HepG2 (cell line): ENCODE results near the gene COLQ.

ENCODE experiments used
- EP300 ChIP-seq, 3 experiments: sonication (generic) in 1 of 3; formaldehyde crosslinking in 1 of 3; IDR thresholded peaks; 2 replicates each; pipeline versions ENCODE4 v1.5.1 to v1.6.1; 2011 to 2020; ENCODE audit warnings: low read depth in 2 of 3, low read length in 2 of 3, borderline replicate concordance in 1 of 3, improper control_type of control experiment in 1 of 3, mild to moderate bottlenecking in 1 of 3, missing genetic modification reagents in 1 of 3, moderate library complexity in 1 of 3
- FOXM1 ChIP-seq: sonication (generic); formaldehyde crosslinking; IDR thresholded peaks from 2 replicates; pipeline ENCODE4 v1.5.0; 2020; ENCODE audit warnings: missing genetic modification reagents
- FOXO1 ChIP-seq: sonication (generic); formaldehyde crosslinking; IDR thresholded peaks from 2 replicates; pipeline ENCODE4 v1.4.0; 2020; ENCODE audit warnings: missing genetic modification reagents
- NFKB2 ChIP-seq: sonication (generic); formaldehyde crosslinking; IDR thresholded peaks from 2 replicates; pipeline ENCODE4 v1.4.0; 2020; ENCODE audit warnings: missing genetic modification reagents, borderline replicate concordance
- YY1 ChIP-seq: IDR thresholded peaks from 2 replicates; pipeline ENCODE4 v1.6.1; 2011; ENCODE audit warnings: low read length, low read depth, moderate library complexity, mild to moderate bottlenecking; ENCODE audit not compliant: insufficient read depth, insufficient replicate concordance
- ZNF232 ChIP-seq: sonication (generic); formaldehyde crosslinking; IDR thresholded peaks from 2 replicates; pipeline ENCODE4 v1.4.0; 2020; ENCODE audit warnings: missing genetic modification reagents, borderline replicate concordance
- ZNF619 ChIP-seq: sonication (generic); formaldehyde crosslinking; IDR thresholded peaks from 2 replicates; pipeline ENCODE4 v1.4.0; 2020; ENCODE audit warnings: mild to moderate bottlenecking, missing genetic modification reagents
- TF ChIP-seq, protein P1 (sequence below), 2 experiments: IDR thresholded peaks; 2 replicates each; pipeline ENCODE4 v1.6.1; 2011 to 2012; ENCODE audit warnings: low read length in 2 of 2, borderline replicate concordance in 1 of 2, low read depth in 1 of 2, mild to moderate bottlenecking in 1 of 2, moderate library complexity in 1 of 2
- TF ChIP-seq, protein P2 (sequence below): sonication (generic); formaldehyde crosslinking; IDR thresholded peaks from 2 replicates; pipeline ENCODE4 v1.5.0; 2020; ENCODE audit warnings: mild to moderate bottlenecking, missing genetic modification reagents, moderate library complexity

DNA sequence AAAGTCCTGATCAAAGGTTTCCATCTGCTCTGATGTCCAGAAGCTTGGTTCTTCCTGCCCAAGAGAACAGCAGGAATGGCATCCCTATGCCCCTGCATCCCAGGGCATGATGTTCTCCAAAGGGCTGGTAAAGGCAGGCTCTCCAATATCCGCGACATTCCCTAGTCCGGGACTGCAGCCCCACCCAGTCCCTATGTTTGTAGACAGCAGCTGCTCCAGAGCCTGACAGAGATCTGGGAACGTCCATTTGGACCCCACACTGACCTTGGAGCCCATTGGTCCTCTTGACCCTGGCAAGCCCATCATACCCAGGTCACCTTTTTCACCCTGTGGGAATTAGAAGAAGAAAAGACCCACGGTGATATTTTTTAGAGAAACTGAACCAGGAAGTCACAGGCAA is 46.3 kb downstream of the COLQ start:
- TF ChIP-seq YY1 (no peak), FOXO1 (CRISPR knock-in tag) (no peak), FOXM1 (CRISPR knock-in tag) (no peak), NFKB2 (CRISPR knock-in tag) (no peak), ZNF619 (CRISPR knock-in tag) (no peak), EP300 (IDR thresholded peaks at IDR 0.05; ENCODE audit: low read depth in 2 of 2, low read length in 2 of 2) (no peak), EP300 (CRISPR knock-in tag; IDR thresholded peaks at IDR 0.05; ENCODE audit: borderline replicate concordance) (no peak), ZNF232 (no peak)
- TF ChIP-seq, protein P1, sequence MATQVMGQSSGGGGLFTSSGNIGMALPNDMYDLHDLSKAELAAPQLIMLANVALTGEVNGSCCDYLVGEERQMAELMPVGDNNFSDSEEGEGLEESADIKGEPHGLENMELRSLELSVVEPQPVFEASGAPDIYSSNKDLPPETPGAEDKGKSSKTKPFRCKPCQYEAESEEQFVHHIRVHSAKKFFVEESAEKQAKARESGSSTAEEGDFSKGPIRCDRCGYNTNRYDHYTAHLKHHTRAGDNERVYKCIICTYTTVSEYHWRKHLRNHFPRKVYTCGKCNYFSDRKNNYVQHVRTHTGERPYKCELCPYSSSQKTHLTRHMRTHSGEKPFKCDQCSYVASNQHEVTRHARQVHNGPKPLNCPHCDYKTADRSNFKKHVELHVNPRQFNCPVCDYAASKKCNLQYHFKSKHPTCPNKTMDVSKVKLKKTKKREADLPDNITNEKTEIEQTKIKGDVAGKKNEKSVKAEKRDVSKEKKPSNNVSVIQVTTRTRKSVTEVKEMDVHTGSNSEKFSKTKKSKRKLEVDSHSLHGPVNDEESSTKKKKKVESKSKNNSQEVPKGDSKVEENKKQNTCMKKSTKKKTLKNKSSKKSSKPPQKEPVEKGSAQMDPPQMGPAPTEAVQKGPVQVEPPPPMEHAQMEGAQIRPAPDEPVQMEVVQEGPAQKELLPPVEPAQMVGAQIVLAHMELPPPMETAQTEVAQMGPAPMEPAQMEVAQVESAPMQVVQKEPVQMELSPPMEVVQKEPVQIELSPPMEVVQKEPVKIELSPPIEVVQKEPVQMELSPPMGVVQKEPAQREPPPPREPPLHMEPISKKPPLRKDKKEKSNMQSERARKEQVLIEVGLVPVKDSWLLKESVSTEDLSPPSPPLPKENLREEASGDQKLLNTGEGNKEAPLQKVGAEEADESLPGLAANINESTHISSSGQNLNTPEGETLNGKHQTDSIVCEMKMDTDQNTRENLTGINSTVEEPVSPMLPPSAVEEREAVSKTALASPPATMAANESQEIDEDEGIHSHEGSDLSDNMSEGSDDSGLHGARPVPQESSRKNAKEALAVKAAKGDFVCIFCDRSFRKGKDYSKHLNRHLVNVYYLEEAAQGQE (IDR thresholded peaks at IDR 0.05; ENCODE audit: borderline replicate concordance in 1 of 2, low read depth in 1 of 2, low read length in 2 of 2): no peak
- TF ChIP-seq, protein P2, sequence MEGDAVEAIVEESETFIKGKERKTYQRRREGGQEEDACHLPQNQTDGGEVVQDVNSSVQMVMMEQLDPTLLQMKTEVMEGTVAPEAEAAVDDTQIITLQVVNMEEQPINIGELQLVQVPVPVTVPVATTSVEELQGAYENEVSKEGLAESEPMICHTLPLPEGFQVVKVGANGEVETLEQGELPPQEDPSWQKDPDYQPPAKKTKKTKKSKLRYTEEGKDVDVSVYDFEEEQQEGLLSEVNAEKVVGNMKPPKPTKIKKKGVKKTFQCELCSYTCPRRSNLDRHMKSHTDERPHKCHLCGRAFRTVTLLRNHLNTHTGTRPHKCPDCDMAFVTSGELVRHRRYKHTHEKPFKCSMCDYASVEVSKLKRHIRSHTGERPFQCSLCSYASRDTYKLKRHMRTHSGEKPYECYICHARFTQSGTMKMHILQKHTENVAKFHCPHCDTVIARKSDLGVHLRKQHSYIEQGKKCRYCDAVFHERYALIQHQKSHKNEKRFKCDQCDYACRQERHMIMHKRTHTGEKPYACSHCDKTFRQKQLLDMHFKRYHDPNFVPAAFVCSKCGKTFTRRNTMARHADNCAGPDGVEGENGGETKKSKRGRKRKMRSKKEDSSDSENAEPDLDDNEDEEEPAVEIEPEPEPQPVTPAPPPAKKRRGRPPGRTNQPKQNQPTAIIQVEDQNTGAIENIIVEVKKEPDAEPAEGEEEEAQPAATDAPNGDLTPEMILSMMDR (CRISPR knock-in tag): no peak
